Measurements from ENCODE around the gene SLC18B1. TPM values are rescaled to one million over a fixed set of nuclear protein-coding genes. Genes with fewer than 3 reads are reported as not detected.

SLC18B1 gene
- total and polyA plus RNA-seq, 2 of the 8 experiments (the other 6 are each of a cell fraction or from before 2014, with no cell fraction given) = 17.2 to 23.4 TPM

DNA sequence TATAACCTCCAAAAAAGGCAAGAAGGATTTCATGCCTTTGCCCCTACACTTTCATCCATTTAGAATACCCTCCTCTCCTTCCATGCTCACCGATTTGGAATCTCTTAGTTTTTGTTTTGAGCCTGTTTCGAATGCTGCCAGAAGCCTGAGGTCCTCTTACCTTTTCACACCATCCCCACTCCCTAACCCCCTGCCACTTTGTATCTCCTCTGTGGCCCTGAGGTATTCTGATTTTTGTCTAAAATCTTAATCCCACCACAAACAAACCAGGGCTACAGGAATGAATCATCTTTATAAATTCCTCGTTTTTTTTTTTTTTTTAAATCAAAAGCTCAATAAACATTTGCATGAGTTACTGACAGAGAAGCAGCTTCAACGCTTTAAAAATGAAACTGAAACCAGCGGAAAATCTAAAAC is 14.3 kb upstream of the SLC18B1 start:
- Histone ChIP-seq H2AFZ (ENCODE audit: low read length) (peak overlapping the region; percentile 76), H3K14ac (ENCODE audit: insufficient read length) (no peak overlapping the region), H3K36me3 (ENCODE audit: control insufficient read depth in 2 of 4, insufficient read depth in 4 of 4, low read length in 3 of 4) (peaks cover 25 to 31% (median 29%) of the 10 kb centered on the region in 4 experiments), H3K9me3 (ENCODE audit: insufficient read depth in 2 of 2, low read depth in 1 of 2, low read length in 1 of 2) (no peaks in the 10 kb centered on the region), H2BK15ac (ENCODE audit: low read length) (no peak overlapping the region), H2BK12ac (ENCODE audit: low read depth, low read length) (no peak overlapping the region; the same call in 1 of the 2 replicates), H2BK120ac (replicated peaks; ENCODE audit: low read depth, low read length) (no peak overlapping the region), H3K4me3 (ENCODE audit: extremely low read depth in 1 of 4, insufficient read depth in 2 of 4, low read depth in 3 of 4, low read length in 4 of 4) (peak overlapping the region; percentile 84 to 99 (median 96)), H3K9ac (replicated peaks in 1 of 4; ENCODE audit: extremely low read depth in 1 of 4, low read depth in 3 of 4, low read length in 3 of 4) (peak overlapping the region; percentile 69 to 98 (median 92); a peak in 6 of 7 replicates), H2BK20ac (ENCODE audit: low read length) (no peak overlapping the region), H3K4me1 (replicated peaks in 1 of 4; ENCODE audit: control insufficient read depth in 3 of 4, insufficient read depth in 4 of 4, low read length in 3 of 4) (peaks cover 0 to 8% (median 4%) of the 10 kb centered on the region in 4 experiments; a peak in 6 of 7 replicates), H4K8ac (ENCODE audit: extremely low read depth, insufficient read depth, low read length) (no peak overlapping the region), H4K5ac (ENCODE audit: insufficient read length, low read depth, low read length) (peak overlapping the region; percentile 89), H3K27me3 (replicated peaks in 1 of 4; ENCODE audit: control insufficient read depth in 3 of 4, extremely low read depth in 1 of 4, insufficient read depth in 3 of 4, low read length in 3 of 4) (no peaks in the 10 kb centered on the region), H3K23ac (ENCODE audit: insufficient read length) (no peak overlapping the region), H3K27ac (ENCODE audit: low read depth, low read length) (peak overlapping the region; percentile 91), H3K79me2 (ENCODE audit: control insufficient read depth in 1 of 2, insufficient read depth in 2 of 2, low read length in 2 of 2) (peaks cover 9 to 29% of the 10 kb centered on the region in 2 experiments), H3K56ac (replicated peaks; ENCODE audit: insufficient read length, low read depth, low read length) (peak overlapping the region; percentile 35), H2AK5ac (ENCODE audit: low read depth, low read length) (no peak overlapping the region; the same call in 1 of the 2 replicates), H3K4ac (replicated peaks; ENCODE audit: insufficient read length, low read depth, low read length) (peak overlapping the region; percentile 36), H4K20me1 (replicated peaks in 1 of 2; ENCODE audit: control insufficient read depth in 1 of 2, insufficient read depth in 2 of 2, low read length in 2 of 2) (peaks cover 19 to 22% of the 10 kb centered on the region in 2 experiments), H2BK5ac (ENCODE audit: low read depth, low read length) (peak overlapping the region; percentile 40; the same call in 1 of the 2 replicates), H3K18ac (ENCODE audit: extremely low read depth, low read length) (peak overlapping the region; percentile 86; the same call in 1 of the 2 replicates), H3K4me2 (ENCODE audit: insufficient read depth in 1 of 2, low read depth in 2 of 2, low read length in 2 of 2) (peak overlapping the region; percentile 82 to 94), H3K79me1 (ENCODE audit: low read depth, low read length) (no peaks in the 10 kb centered on the region), H4K91ac (replicated peaks; ENCODE audit: insufficient read length, low read length) (peak overlapping the region; percentile 38), H3K23me2 (ENCODE audit: low read depth, low read length) (peaks cover 9% of the 10 kb centered on the region)
- DNase-seq (ENCODE audit: low read depth in 1 of 2, low spot score in 2 of 2) (no peak), FAIRE-seq (no peak)
- CTCF ChIA-PET (ENCODE audit: partially characterized antibody) = interaction anchor here (0.6 to 6.0 kb wide), 3 partner anchors 13 to 142 kb away, joined by 3 to 51 read pairs (median 3); partner anchors contain the start of gene SLC18B1
- no peak for TF ChIP-seq GTF2F1 (IDR thresholded peaks at IDR 0.05; ENCODE audit: borderline replicate concordance, low read depth, low read length)
- TF ChIP-seq HDAC6 (IDR thresholded peaks at IDR 0.05; ENCODE audit: low read depth, low read length) = no peak
- TF ChIP-seq POLR2A (IDR thresholded peaks at IDR 0.05; ENCODE audit: control extremely low read depth in 1 of 2, low read depth in 2 of 2, low read length in 2 of 2) = peak in 1 of 2 experiments; percentile 45; a peak in 1 of 3 replicates
- TF ChIP-seq CHD1 (IDR thresholded peaks at IDR 0.05; ENCODE audit: low read depth, low read length) = 0 out of 2 replicates have a peak, but pooled peaks have one; percentile 20
- TF ChIP-seq ASH2L (IDR thresholded peaks at IDR 0.05; ENCODE audit: low read length) = peak; percentile 49
- peak; percentile 44; the same call in 1 of the 2 replicates for TF ChIP-seq TAF1 (IDR thresholded peaks at IDR 0.05; ENCODE audit: low read depth, low read length)
- no peak for TF ChIP-seq BRCA1 (IDR thresholded peaks at IDR 0.05; ENCODE audit: low read depth, low read length)
- no peak for TF ChIP-seq NRF1 (IDR thresholded peaks at IDR 0.05; ENCODE audit: low read depth, low read length)
- TF ChIP-seq RBBP5 (IDR thresholded peaks at IDR 0.05; ENCODE audit: borderline replicate concordance, low read depth, low read length) = peak; percentile 0; the same call in 1 of the 2 replicates
- 3% methylated on average over 5 of the region's 5 CpGs; no CpG with 5 or more reads in 1 of the 2 experiments for whole genome bisulfite sequencing, 2 experiments (ENCODE audit: extremely low coverage in 1 of 2, insufficient coverage in 1 of 2, insufficient read length in 1 of 2, insufficient replicate concordance in 2 of 2, low coverage in 1 of 2, low lambda C conversion rate in 2 of 2, missing lambda C conversion rate in 1 of 2)
- POLR2A ChIA-PET (ENCODE audit: partially characterized antibody) = interaction anchor here (0.6 to 6.0 kb wide), 7 partner anchors 9 to 1610 kb away, joined by 3 to 31 read pairs (median 3); partner anchors contain the start of gene SLC18B1

Measured in H1 (cell line).